GM21526 (cell line): ENCODE results near the gene PTPRS.

Experiments
- ATAC-seq: cut with Tn5 transposase; IDR thresholded peaks from one replicate; pipeline ENCODE4 v1.9.1; 2021; ENCODE audit warnings: moderate library complexity; ENCODE audit not compliant: unreplicated experiment, low FRiP score

PTPRS gene

GRCh38 chr19:5291588-5292193 lies 48.9 kb downstream of the PTPRS start:
- ATAC-seq, result no peak
